Sigmoid colon (tissue), 7 donors: ENCODE results near the gene PHACTR3. TPM values are rescaled to one million over a fixed set of nuclear protein-coding genes. Genes with fewer than 3 reads are reported as not detected.

Experiments
- DNase-seq: peaks from one replicate; pipeline ENCODE4 v3.0.0-alpha.2; 2019
- H3K27ac ChIP-seq, 4 donors: fragments of 200-600 bp; sonication (generic); one replicate each; pipeline ENCODE4 v1.5.1; 2016 to 2019; ENCODE audit warnings: mild to moderate bottlenecking in 1 of 4
- H3K27me3 ChIP-seq, 3 donors: fragments of 200-600 bp; sonication (generic); one replicate each; pipeline ENCODE4 v1.5.1; 2019; ENCODE audit warnings: mild to moderate bottlenecking in 1 of 3
- H3K36me3 ChIP-seq, 4 donors: fragments of 200-600 bp; sonication (generic); one replicate each; pipeline ENCODE4 v1.5.1; 2016 to 2019
- H3K4me1 ChIP-seq, 4 donors: fragments of 200-600 bp; sonication (generic); one replicate each; pipeline ENCODE4 v1.5.1; 2017 to 2019
- H3K4me3 ChIP-seq, 4 donors: fragments of 200-600 bp; sonication (generic); one replicate each; pipeline ENCODE4 v1.5.1; 2017 to 2019; ENCODE audit warnings: mild to moderate bottlenecking in 2 of 4, moderate library complexity in 1 of 4
- H3K9me3 ChIP-seq, 4 donors: fragments of 200-600 bp in 3 of 4; sonication (generic) in 3 of 4; one replicate each; pipeline versions ENCODE4 v1.5.1 to v1.6.1; 2013 to 2019
- EP300 ChIP-seq, 4 donors: sonication (generic); formaldehyde crosslinking; IDR thresholded peaks; one replicate each; pipeline ENCODE4 v1.6.1; 2017; ENCODE audit warnings: antibody characterized with exemption in 4 of 4
- POLR2A ChIP-seq, 2 donors: fragments of 450-650 bp; IDR thresholded peaks; one replicate each; pipeline ENCODE4 v1.6.1; 2016; ENCODE audit warnings: antibody characterized with exemption in 2 of 2, mild to moderate bottlenecking in 2 of 2, moderate library complexity in 2 of 2
- POLR2AphosphoS5 ChIP-seq, 4 donors: sonication (generic); formaldehyde crosslinking; IDR thresholded peaks; one replicate each; pipeline ENCODE4 v1.6.1; 2017; ENCODE audit warnings: antibody characterized with exemption in 4 of 4
- WGBS, 2 donors: extraction: QIAGEN DNeasy Blood & Tissue Kit; methylation state at CpG; one replicate each; pipeline ENCODE4 v1.1.7; 2013; 5-methylcytosine and 5-hydroxymethylcytosine counted together
- intact Hi-C: fragments of 100-400 bp; cut with DNase I; formaldehyde crosslinking; loops from one replicate; pipeline ENCODE4 v1.15.1; 2023
- polyA plus RNA-seq, 3 donors: library from polyadenylated mRNA; stranded (reverse); fragments of 200-250 nt; gene quantifications; one replicate each; pipeline ENCODE4 v1.2.3, GENCODE V29; 2013
- total RNA-seq, 4 donors: library from RNA; depleted of rRNA; stranded (reverse); fragments of >200 nt; gene quantifications; one replicate each; pipeline ENCODE4 v1.1.0, GENCODE V29; 2016
- TF ChIP-seq, protein P1 (sequence below), 4 experiments: fragments of 450-650 bp in 3 of 4; fragments of 200-600 bp in 1 of 4; IDR thresholded peaks; one replicate each; pipeline ENCODE4 v1.5.1; 2016 to 2019; ENCODE audit warnings: antibody characterized with exemption in 4 of 4, mild to moderate bottlenecking in 3 of 4, moderate library complexity in 2 of 4
- donor health status: healthy with polysubstance abuse.
- donor health status: Bipolar disorder and iron deficiency.
- donor health status: healthy.

Gene PHACTR3
- total and polyA plus RNA-seq, 7 donors = under 0.01 to 1.5 (median 0.81) TPM

GRCh38 chr20:59690976-59691375 lies 86.6 kb downstream of the PHACTR3 start:
- H3K9me3 ChIP-seq = no peaks in the 10 kb centered on the region
- no peaks in the 10 kb centered on the region for H3K36me3 ChIP-seq
- TF ChIP-seq POLR2A (IDR thresholded peaks at IDR 0.05) = no peak
- no peak for TF ChIP-seq EP300 (IDR thresholded peaks at IDR 0.05)
- TF ChIP-seq, protein P1, sequence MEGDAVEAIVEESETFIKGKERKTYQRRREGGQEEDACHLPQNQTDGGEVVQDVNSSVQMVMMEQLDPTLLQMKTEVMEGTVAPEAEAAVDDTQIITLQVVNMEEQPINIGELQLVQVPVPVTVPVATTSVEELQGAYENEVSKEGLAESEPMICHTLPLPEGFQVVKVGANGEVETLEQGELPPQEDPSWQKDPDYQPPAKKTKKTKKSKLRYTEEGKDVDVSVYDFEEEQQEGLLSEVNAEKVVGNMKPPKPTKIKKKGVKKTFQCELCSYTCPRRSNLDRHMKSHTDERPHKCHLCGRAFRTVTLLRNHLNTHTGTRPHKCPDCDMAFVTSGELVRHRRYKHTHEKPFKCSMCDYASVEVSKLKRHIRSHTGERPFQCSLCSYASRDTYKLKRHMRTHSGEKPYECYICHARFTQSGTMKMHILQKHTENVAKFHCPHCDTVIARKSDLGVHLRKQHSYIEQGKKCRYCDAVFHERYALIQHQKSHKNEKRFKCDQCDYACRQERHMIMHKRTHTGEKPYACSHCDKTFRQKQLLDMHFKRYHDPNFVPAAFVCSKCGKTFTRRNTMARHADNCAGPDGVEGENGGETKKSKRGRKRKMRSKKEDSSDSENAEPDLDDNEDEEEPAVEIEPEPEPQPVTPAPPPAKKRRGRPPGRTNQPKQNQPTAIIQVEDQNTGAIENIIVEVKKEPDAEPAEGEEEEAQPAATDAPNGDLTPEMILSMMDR (IDR thresholded peaks at IDR 0.05) = no peak
- TF ChIP-seq POLR2AphosphoS5 (IDR thresholded peaks at IDR 0.05) = no peak
- no peak overlapping the region for H3K4me3 ChIP-seq
- H3K4me1 ChIP-seq = no peaks in the 10 kb centered on the region
- intact Hi-C loops = no loop called here
- H3K27me3 ChIP-seq = no peaks in the 10 kb centered on the region
- no peak for DNase-seq
- no peak overlapping the region for H3K27ac ChIP-seq
- WGBS, 2 donors = 63 to 76% methylated on average over 4 of the region's 4 CpGs

DNA sequence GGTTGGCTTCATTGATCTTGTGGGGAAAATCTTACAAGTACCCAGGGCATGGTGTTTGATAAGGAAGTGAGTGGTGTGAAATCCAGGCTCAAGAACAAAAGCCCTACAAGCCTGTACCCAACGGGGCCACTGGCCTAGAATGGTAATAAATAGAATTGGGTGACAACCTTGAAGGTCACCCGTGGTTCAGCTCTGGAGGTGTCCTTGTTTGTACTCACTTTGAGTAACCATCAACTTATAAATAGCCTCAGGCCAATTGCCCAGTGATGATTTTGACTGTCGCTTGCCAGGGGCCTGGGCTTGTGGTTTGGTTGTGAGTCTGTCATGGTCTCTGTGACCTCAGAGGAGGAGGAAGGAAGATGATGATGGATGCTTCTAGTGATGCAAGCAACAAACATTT lies 87.8 kb downstream of the PHACTR3 start:
- H3K9me3 ChIP-seq = no peaks in the 10 kb centered on the region
- H3K27me3 ChIP-seq = no peaks in the 10 kb centered on the region
- 62 to 72% methylated on average over 3 of the region's 3 CpGs for WGBS, 2 donors
- no peaks in the 10 kb centered on the region for H3K36me3 ChIP-seq
- TF ChIP-seq EP300 (IDR thresholded peaks at IDR 0.05) (no peak), POLR2A (IDR thresholded peaks at IDR 0.05) (no peak), POLR2AphosphoS5 (IDR thresholded peaks at IDR 0.05) (no peak)
- TF ChIP-seq, protein P1 (IDR thresholded peaks at IDR 0.05) = no peak
- H3K4me3 ChIP-seq = no peak overlapping the region
- intact Hi-C loops = no loop called here
- H3K4me1 ChIP-seq = no peaks in the 10 kb centered on the region
- DNase-seq = no peak
- no peak overlapping the region for H3K27ac ChIP-seq

GRCh38 chr20:59693587-59693986 lies 89.2 kb downstream of the PHACTR3 start:
- H3K36me3 ChIP-seq = no peaks in the 10 kb centered on the region
- no peak overlapping the region for H3K27ac ChIP-seq
- no peak for DNase-seq
- intact Hi-C loops = no loop called here
- no peaks in the 10 kb centered on the region for H3K4me1 ChIP-seq
- 79 to 86% methylated on average over 4 of the region's 4 CpGs for WGBS, 2 donors
- H3K27me3 ChIP-seq = no peaks in the 10 kb centered on the region
- TF ChIP-seq POLR2AphosphoS5 (IDR thresholded peaks at IDR 0.05) (no peak), EP300 (IDR thresholded peaks at IDR 0.05) (no peak), POLR2A (IDR thresholded peaks at IDR 0.05) (no peak)
- TF ChIP-seq, protein P1 (IDR thresholded peaks at IDR 0.05) = no peak
- H3K4me3 ChIP-seq = no peak overlapping the region
- no peaks in the 10 kb centered on the region for H3K9me3 ChIP-seq

GRCh38 chr20:59696476-59696875 lies 92.1 kb downstream of the PHACTR3 start:
- no peaks in the 10 kb centered on the region for H3K9me3 ChIP-seq
- H3K27me3 ChIP-seq = no peaks in the 10 kb centered on the region
- no peak overlapping the region for H3K4me3 ChIP-seq
- WGBS, 2 donors = 71 to 73% methylated on average over 5 of the region's 5 CpGs
- intact Hi-C loops = no loop called here
- no peaks in the 10 kb centered on the region for H3K36me3 ChIP-seq
- H3K4me1 ChIP-seq = no peaks in the 10 kb centered on the region
- DNase-seq = no peak
- H3K27ac ChIP-seq = no peak overlapping the region
- no peak for TF ChIP-seq POLR2AphosphoS5 (IDR thresholded peaks at IDR 0.05)
- TF ChIP-seq, protein P1 (IDR thresholded peaks at IDR 0.05) = no peak
- no peak for TF ChIP-seq EP300 (IDR thresholded peaks at IDR 0.05)
- TF ChIP-seq POLR2A (IDR thresholded peaks at IDR 0.05) = no peak

DNA sequence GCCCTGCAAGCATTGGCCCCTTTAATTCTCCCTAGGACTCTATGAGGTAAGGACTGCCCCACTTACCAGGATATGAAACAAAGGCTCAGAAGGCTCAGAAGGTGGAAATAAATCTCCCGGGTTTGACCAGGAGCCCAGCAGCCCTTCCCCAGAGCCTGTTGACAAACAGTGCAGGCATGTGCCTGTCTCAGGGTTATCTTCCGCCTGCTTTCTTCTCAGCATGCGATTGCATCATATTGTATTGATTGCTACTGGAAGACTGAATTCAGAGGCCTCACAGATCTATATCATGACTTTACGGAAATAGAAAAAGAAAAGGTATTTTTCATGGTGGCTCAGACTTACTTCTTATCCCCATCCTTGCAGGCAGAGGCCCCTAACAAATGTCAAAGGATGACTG lies 92.7 kb downstream of the PHACTR3 start:
- no peak for DNase-seq
- Histone ChIP-seq H3K4me3 (no peak overlapping the region), H3K27ac (no peak overlapping the region), H3K27me3 (no peaks in the 10 kb centered on the region), H3K9me3 (no peaks in the 10 kb centered on the region), H3K4me1 (no peaks in the 10 kb centered on the region), H3K36me3 (no peaks in the 10 kb centered on the region)
- TF ChIP-seq POLR2A (IDR thresholded peaks at IDR 0.05) = no peak
- no peak for TF ChIP-seq POLR2AphosphoS5 (IDR thresholded peaks at IDR 0.05)
- TF ChIP-seq, protein P1 (IDR thresholded peaks at IDR 0.05) = no peak
- no peak for TF ChIP-seq EP300 (IDR thresholded peaks at IDR 0.05)
- WGBS, 2 donors = 74 to 78% methylated on average over 4 of the region's 4 CpGs
- intact Hi-C loops = no loop called here
